GM21360 (cell line): Measurements from ENCODE around the gene IL4R.

Experiments used
- ATAC-seq: cut with Tn5 transposase; IDR thresholded peaks from one replicate; pipeline ENCODE4 v1.9.1; 2021; ENCODE audit warnings: mild to moderate bottlenecking, moderate library complexity; ENCODE audit not compliant: unreplicated experiment

Gene IL4R

DNA sequence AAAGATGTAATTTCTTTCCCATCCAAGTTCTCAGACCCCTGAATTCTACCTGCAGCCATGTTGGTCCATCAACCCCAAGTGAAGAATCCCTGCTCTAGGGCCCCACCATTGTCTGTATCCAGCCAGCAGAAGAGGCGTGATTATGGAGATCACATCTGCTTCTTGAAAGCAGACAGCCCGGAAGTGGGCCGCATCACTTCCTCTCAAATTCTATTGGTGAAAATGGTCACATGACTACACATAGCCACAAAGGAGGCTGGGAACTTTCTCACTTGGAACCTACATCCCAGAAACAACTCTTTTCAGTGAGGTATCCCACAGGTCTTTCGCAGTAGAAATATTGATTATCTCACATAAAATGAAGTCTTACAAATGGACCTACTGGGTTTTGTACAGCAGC is 40.1 kb downstream of the IL4R start:
- no peak for ATAC-seq

DNA sequence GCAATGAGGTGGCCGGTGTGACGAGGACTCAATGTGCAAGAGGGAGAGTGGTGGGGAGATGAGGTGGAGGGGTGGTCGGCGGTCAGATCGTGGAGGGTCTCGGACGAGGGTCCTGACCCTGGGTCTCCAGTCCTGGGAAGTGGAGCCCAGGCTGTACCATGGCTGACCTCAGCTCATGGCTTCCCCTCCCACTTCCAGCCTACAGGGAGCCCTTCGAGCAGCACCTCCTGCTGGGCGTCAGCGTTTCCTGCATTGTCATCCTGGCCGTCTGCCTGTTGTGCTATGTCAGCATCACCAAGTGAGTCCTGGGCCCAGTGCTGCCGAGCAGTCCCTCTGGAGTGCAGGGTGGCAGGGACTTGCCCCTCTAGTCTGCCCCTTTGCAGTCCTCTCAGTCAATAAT is 41.8 kb downstream of the IL4R start:
- no peak for ATAC-seq

DNA sequence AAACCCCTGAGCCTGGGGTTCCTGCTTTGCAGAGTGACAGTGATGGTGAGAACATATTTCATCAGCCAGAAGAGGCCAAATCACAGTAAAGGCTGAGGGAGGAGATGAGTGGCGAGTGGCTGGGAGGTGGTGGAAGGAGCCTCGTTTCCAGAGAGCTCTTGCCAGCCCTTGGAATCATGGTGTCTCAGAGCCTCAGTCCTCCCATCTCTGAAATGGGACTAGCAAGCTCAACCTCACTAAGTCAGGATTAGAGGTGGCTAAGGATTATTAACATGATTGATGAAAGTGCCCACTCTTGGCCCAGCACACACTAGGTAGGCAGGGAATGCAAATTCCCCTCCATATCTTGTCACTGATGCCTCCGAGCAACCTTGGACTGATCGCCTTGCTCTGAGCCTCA is 43.0 kb downstream of the IL4R start:
- ATAC-seq: no peak

DNA sequence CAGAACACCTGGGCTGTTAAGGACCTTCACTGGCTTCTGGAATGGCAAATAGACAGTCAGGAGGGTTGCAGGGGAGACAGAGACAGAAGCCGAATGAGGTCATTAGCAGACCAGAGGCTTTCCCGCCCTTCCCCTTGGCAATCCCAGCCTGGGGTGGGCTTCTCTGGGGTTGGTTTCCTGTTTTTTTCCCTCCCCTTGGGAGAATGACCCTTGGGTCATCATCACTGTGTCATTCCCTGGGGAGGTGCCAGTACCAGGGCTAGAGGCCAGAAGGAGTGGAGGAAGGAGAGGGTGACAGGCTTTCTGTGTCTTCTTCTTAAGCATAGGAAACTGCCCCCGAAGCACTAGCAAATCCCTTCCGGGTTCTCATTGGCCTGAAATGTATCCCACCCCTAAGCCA is 45.3 kb downstream of the IL4R start:
- no peak for ATAC-seq

DNA sequence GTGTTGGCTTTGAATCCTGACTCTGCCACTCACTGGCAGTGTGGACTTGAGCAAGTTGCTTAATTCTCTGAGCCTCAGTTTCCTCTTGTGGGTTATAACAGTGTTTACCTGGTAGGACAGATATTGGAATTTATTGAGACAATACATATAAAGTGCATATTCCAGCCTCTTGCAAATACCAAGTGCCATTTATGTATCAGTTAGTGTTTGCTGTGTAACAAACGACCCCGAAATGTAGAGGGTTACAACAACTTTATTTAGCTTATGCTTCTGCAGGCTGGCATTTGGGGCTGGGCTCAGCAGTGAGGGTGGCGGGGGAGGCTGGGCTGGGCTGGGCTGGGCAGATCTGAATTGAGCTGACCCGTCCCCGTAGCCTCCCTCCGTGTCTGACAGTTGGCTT is 45.8 kb downstream of the IL4R start:
- no peak for ATAC-seq

DNA sequence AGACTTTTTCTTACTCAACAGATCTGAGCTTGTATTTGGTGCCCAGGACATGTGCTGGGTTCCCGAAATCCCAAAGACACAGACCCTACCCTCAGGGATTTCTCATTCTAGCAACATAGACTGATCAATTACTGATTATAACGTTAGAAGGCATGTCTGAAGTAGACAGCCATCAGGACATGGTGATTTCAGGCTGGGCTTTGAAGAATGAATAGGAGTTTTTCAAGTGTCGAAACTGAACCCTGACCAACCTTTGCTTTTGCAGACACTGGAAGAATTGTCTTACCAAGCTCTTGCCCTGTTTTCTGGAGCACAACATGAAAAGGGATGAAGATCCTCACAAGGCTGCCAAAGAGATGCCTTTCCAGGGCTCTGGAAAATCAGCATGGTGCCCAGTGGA is 48.2 kb downstream of the IL4R start:
- ATAC-seq: no peak

DNA sequence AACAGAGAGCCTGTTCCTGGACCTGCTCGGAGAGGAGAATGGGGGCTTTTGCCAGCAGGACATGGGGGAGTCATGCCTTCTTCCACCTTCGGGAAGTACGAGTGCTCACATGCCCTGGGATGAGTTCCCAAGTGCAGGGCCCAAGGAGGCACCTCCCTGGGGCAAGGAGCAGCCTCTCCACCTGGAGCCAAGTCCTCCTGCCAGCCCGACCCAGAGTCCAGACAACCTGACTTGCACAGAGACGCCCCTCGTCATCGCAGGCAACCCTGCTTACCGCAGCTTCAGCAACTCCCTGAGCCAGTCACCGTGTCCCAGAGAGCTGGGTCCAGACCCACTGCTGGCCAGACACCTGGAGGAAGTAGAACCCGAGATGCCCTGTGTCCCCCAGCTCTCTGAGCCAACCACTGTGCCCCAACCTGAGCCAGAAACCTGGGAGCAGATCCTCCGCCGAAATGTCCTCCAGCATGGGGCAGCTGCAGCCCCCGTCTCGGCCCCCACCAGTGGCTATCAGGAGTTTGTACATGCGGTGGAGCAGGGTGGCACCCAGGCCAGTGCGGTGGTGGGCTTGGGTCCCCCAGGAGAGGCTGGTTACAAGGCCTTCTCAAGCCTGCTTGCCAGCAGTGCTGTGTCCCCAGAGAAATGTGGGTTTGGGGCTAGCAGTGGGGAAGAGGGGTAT is 48.9 kb downstream of the IL4R start:
- no peak for ATAC-seq

DNA sequence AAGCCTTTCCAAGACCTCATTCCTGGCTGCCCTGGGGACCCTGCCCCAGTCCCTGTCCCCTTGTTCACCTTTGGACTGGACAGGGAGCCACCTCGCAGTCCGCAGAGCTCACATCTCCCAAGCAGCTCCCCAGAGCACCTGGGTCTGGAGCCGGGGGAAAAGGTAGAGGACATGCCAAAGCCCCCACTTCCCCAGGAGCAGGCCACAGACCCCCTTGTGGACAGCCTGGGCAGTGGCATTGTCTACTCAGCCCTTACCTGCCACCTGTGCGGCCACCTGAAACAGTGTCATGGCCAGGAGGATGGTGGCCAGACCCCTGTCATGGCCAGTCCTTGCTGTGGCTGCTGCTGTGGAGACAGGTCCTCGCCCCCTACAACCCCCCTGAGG is 49.5 kb downstream of the IL4R start:
- ATAC-seq: no peak

DNA sequence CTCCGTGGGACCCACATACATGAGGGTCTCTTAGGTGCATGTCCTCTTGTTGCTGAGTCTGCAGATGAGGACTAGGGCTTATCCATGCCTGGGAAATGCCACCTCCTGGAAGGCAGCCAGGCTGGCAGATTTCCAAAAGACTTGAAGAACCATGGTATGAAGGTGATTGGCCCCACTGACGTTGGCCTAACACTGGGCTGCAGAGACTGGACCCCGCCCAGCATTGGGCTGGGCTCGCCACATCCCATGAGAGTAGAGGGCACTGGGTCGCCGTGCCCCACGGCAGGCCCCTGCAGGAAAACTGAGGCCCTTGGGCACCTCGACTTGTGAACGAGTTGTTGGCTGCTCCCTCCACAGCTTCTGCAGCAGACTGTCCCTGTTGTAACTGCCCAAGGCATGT is 50.0 kb downstream of the IL4R start:
- ATAC-seq: no peak

DNA sequence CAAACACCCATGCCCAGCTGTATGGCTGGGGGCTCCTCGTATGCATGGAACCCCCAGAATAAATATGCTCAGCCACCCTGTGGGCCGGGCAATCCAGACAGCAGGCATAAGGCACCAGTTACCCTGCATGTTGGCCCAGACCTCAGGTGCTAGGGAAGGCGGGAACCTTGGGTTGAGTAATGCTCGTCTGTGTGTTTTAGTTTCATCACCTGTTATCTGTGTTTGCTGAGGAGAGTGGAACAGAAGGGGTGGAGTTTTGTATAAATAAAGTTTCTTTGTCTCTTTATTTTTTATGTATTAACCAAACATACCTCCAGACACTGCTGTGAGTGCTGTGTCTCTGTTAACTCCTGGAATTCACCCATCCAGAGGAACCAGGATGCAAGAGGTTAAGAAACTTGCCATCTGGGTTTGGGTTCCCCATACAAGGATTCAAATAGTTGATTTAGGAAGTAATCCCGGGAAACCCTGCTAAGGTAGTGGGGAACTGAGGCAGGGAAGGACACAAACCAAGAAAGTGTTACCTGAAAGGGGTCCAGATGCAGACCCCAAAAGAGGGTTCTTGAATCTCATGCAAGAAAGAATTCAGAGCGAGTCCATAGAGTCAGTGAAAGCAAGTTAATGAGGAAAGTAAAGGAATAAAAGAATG is 50.8 kb downstream of the IL4R start:
- no peak for ATAC-seq

DNA sequence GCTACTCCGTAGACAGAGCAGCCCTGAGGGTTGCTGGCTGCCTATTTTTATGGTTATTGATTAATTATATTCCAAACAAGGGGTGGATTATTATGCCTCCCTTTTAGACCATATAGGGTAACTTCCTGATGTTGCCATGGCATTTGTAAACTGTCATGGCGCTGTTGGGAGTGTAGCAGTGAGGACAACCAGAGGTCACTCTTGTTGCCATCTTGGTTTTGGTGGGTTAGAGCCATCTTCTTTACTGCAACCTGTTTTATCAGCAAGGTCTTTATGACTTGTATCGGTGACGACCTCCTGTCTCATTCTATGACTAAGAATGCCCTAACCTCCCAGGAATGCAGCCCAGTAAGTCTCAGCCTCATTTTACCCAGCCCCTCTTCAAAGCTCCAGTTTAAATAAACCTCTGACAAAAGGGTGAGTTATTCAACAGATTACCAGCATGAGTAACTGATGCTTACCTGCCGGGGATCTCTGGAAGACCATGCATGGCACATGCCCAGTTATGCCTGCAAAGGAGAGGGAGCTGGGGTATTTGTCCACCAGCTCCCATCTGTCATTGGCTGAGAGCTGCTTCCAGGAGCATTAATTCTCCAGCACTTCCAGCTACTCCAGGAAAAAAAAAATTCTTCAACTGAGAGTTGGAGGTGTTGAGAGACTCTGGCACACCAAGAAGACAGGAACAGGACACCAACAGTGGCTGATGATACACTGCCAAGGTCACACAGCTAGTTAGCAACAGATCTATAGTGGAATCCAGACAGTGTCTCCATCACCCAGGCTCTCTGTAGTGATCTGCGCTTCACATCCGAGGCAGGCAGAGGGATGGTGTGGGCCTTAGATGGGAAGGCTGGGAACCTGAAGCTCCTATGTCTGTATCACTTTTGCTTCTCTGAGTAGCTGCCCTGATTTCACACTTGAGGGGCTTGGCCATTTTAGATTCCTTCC is 51.6 kb downstream of the IL4R start:
- ATAC-seq: no peak

DNA sequence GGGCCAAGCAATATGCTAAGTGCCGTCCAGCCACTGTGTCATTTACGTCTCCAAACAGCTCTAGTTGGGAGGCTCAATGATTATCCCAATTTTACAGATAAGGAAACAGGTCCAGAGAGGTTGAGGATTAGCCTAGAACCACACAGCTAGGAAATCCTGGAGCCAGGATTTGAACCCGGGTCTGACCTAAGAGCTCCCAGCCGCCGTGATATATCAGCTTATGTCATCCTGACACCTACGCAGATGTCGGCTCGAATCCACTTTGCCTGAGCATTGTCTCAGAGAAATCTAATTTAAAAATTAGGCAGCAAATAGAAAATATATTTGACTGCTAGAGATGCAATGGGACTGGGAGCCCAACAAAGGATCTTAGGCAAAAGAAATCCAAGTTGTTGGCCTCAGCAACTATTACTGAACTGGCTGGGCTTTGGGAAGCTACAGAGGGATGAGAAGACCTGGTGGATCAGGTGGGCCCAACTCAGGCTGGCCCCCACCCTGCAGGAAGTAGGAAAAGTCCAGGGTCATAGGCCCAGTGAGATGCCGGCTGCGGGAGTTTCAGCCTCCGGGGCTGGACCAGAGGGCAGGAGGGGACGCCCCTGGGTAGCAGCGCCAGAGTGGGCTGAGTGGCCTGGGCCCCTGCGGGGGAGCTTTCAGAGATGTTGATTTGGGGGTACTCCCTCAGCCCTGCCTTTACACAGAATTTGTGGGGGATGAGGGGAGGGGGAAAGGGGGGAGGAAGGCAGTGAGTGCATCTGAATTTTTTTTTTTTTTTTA is 53.1 kb downstream of the IL4R start:
- ATAC-seq: peak; percentile 23

DNA sequence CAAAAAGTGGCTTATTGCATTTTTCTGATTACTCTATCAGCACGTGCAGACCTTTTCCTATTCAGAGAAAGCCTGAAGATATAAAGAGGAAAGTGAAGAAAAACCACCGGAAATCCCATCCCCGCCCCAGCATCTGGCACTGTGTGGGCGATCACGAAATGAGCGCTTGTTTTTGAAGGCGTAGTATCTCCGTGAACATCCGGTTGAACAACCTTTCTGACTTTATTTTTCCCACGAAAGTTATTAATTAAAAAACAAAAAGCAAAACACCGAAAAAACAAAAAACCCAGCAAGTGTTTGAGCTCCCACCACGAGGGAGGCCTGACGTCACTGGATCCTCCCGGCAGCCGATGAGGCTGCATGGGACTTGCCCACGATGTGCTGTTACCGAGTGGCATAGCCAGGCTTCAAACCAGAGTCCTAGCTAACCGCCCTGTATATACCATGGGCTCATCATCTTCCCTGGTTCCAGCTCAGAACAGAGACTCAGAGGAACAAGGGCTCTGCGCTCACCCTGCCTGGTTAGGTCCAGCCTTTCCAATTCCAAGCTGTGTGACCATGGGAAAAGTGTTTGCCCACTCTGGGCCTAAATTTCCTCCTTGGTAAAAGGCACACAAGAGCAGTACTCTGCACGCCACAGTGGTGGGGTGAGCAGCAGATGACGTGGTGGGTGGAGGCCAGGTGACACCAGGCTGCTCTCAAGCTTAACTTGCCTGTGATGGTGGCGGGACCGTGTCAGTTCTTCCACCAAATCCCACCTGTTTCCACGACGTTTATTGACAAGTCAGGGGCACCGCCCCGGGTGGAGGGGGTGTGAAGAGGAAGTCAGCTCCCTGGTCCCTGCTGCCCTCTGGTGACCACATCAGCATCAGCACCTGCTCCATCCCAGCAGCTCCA is 53.9 kb downstream of the IL4R start:
- ATAC-seq: peak; percentile 45

DNA sequence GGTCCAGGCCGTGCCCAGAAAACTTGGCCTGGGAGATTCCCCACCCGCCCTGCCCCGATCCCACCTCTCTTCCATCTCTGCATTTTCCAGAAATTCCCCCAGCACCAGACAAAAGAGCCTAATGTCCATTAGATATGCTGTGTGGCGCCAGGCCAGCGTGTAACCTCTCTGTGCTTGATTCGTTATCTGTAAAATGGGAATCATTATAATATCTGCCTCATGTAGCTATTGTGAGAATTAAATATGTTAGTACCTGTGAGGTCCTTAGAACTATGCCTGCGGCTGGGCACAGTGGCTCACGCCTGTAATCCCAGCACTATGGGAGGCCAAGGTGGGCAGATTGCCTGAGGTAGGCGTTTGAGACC is 54.6 kb downstream of the IL4R start:
- ATAC-seq: no peak

DNA sequence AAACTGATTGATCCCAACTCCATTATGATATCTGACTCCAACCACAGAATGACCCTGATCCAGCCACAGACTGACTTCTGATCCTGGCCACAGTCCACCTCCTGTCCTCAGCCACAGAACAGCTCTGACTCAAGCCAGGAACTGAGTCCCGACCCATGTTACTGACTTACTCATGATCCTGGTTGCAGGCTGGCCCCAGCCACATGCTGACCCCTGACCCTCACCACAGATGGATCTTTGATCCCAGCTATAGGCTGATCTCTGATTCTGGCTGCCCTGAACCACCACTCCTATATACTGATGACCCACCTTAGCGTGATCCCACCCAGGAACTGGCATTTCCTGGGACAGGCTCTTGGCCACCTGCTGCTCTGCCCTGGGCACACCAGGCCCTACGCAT is 56.0 kb downstream of the IL4R start:
- ATAC-seq: no peak

DNA sequence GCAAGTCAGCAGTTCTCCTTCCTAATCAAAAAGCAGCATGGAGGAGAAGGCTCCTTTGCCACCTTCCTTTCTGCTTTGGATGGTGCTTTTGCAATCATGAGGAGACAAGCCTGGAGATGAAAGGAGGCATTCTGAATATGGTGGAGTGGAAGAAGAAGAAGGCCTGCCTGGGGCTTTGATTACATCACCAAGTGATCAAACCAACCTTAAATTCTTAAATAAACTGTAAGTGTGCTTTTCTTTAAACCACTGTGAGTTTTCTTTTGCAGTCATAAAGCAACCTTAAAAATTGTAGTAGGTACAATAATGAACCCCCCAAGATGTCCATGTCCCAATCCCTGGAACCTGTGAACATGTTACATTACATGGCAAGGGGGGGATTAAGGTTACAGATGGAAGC is 56.5 kb downstream of the IL4R start:
- ATAC-seq: no peak

DNA sequence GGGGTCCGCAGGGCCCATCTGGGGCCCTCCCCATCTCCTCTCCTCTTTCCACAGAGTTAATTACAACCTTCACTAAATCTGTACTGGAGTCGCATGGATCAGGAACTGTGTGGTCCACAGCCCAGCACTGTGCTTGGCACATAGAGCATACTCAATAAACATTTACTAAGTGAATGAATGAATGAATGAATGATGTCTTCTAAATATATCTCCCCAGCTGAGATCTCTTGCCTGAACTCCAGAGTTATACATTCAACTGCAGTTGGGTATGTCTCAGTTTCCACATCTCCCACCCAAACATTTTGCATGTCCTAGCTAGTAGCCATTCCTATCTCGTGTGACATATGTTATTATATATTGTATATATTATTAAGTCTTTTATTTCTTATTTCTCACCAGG is 59.5 kb downstream of the IL4R start:
- no peak for ATAC-seq

DNA sequence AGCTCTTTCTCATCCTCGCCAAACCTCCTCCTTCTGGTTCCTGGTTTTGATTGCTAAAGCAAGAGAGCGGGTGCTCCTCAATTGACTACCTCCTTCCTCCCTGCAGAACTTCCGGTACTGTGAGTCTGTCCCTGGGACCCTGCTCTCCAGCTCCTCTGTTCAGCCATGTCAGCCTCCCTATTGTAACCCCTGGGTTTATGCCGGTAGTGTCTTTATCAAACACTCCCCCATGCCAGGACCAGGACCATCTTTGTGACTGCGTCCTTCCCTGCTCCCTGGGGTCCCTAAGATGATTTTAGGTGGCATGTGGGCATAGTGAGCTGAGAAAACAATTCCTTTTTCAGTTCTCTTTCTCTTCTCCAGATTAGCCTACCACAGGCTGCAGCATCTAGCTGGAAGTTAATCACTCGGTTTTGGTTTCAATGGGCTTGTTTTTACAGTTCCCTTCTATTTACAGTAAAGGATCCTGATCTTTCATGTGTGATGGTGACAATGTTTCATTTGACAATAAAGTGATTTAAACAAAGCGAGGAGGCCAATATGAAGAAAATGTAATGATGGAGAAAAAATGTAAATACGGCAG is 60.5 kb downstream of the IL4R start:
- ATAC-seq: peak; percentile 17

DNA sequence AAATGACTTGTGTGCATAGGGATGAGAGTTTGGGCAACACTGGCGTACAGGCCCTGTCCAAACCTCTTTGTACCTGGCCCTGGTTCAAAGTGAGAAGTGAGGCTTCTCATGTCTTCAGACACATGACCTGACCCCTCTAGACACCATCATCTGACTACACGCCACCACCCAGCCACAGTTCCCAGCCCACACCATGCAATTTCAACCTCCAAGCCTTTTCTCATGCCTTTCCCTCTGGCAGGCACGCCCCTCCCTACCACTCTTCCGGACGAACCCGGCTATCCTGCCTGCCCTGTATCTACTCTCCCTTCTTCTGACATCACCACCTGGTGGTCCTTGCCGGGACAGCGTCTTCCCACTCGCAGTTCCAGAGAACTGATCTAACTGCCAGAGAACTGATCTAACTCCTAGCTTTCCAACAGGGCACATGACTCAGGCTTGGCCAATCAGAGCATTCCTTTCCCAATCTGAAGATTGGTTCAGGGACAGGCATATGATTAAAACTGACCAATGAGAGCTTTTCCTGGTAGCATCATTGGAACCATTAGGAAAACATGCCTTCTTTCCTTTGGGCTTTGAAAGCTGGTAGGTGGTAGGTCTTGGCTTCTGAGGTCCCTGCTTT is 61.1 kb downstream of the IL4R start:
- ATAC-seq: peak; percentile 45
